Measurements from ENCODE around the gene ANXA11. TPM values are rescaled to one million over a fixed set of nuclear protein-coding genes. Genes with fewer than 3 reads are reported as not detected.

Gene ANXA11
- total RNA-seq, 2 donors from 2014 or later = 271 to 353 TPM

GRCh38 chr10:80155696-80156215 is 49.6 kb downstream of the ANXA11 start:
- Histone ChIP-seq H3K4me3 (no peak overlapping the region), H3K9me3 (no peaks in the 10 kb centered on the region), H3K9ac (ENCODE audit: low read depth in 2 of 2, low read length in 2 of 2) (no peak overlapping the region), H3K36me3 (peaks cover 19% of the 10 kb centered on the region), H3K27me3 (no peaks in the 10 kb centered on the region), H3K4me1 (no peaks in the 10 kb centered on the region), H3K27ac (no peak overlapping the region)
- TF ChIP-seq CTCF (IDR thresholded peaks at IDR 0.05) = no peak
- no peak for DNase-seq
- intact Hi-C loops (cut with DNase I) = no loop called here

- Histone ChIP-seq H3K9me3 (no peaks in the 10 kb centered on the region), H3K4me3 (no peak overlapping the region), H3K9ac (ENCODE audit: low read depth in 2 of 2, low read length in 2 of 2) (no peak overlapping the region), H3K4me1 (no peaks in the 10 kb centered on the region), H3K27me3 (no peaks in the 10 kb centered on the region), H3K36me3 (peaks cover 19% of the 10 kb centered on the region), H3K27ac (no peak overlapping the region)
- no peak for TF ChIP-seq CTCF (IDR thresholded peaks at IDR 0.05)
- DNase-seq = no peak
- intact Hi-C loops (cut with DNase I) = no loop called here
Measured at GRCh38 chr10:80154978-80155695, 50.2 kb downstream of the ANXA11 start.

GRCh38 chr10:80154626-80154977 is 50.7 kb downstream of the ANXA11 start:
- TF ChIP-seq CTCF (IDR thresholded peaks at IDR 0.05) = no peak
- Histone ChIP-seq H3K4me3 (no peak overlapping the region), H3K27ac (no peak overlapping the region), H3K27me3 (no peaks in the 10 kb centered on the region), H3K9me3 (no peaks in the 10 kb centered on the region), H3K36me3 (peaks cover 19% of the 10 kb centered on the region), H3K9ac (ENCODE audit: low read depth in 2 of 2, low read length in 2 of 2) (no peak overlapping the region), H3K4me1 (no peaks in the 10 kb centered on the region)
- no peak for DNase-seq
- intact Hi-C loops (cut with DNase I) = no loop called here

GRCh38 chr10:80153460-80153859 is 51.9 kb downstream of the ANXA11 start:
- no peaks in the 10 kb centered on the region for H3K9me3 ChIP-seq
- intact Hi-C loops (cut with DNase I) = no loop called here
- H3K36me3 ChIP-seq = peaks cover 19% of the 10 kb centered on the region
- no peak for TF ChIP-seq CTCF (IDR thresholded peaks at IDR 0.05)
- DNase-seq = no peak
- no peak overlapping the region for H3K4me3 ChIP-seq
- no peaks in the 10 kb centered on the region for H3K27me3 ChIP-seq
- no peak overlapping the region for H3K9ac ChIP-seq (ENCODE audit: low read depth in 2 of 2, low read length in 2 of 2)
- H3K27ac ChIP-seq = no peak overlapping the region
- H3K4me1 ChIP-seq = no peaks in the 10 kb centered on the region

- Histone ChIP-seq H3K36me3 (peaks cover 17% of the 10 kb centered on the region), H3K27me3 (no peaks in the 10 kb centered on the region), H3K9me3 (no peaks in the 10 kb centered on the region), H3K9ac (ENCODE audit: low read depth in 2 of 2, low read length in 2 of 2) (no peak overlapping the region), H3K4me3 (no peak overlapping the region), H3K27ac (no peak overlapping the region), H3K4me1 (no peaks in the 10 kb centered on the region)
- no peak for TF ChIP-seq CTCF (IDR thresholded peaks at IDR 0.05)
- DNase-seq = no peak
- intact Hi-C loops (cut with DNase I) = no loop called here
Measured at GRCh38 chr10:80152820-80153219, 52.5 kb downstream of the ANXA11 start.

Measured in colonic mucosa (tissue), 4 donors.